Hepatocyte (in vitro differentiated cells): ENCODE results near the gene RBM19. TPM values are rescaled to one million over a fixed set of nuclear protein-coding genes. Genes with fewer than 3 reads are reported as not detected.

Experiments
- DNase-seq: peaks from one replicate; pipeline ENCODE4 v3.0.0-alpha.2; 2016; ENCODE audit warnings: low spot score
- H2AFZ ChIP-seq: fragments of 200-600 bp; sonication (generic); 2 replicates; pipeline ENCODE4 v1.6.0; 2016; ENCODE audit warnings: antibody characterized with exemption, mild to moderate bottlenecking
- H3K27ac ChIP-seq: fragments of 200-600 bp; sonication (generic); 2 replicates; pipeline ENCODE4 v1.5.1; 2016; ENCODE audit warnings: mild to moderate bottlenecking
- H3K27me3 ChIP-seq: fragments of 200-600 bp; sonication (generic); 2 replicates; pipeline ENCODE4 v1.6.1; 2016
- H3K36me3 ChIP-seq: fragments of 200-600 bp; sonication (generic); replicated peaks from 2 replicates; pipeline ENCODE4 v1.5.1; 2016; ENCODE audit warnings: low read depth; ENCODE audit not compliant: insufficient read depth
- H3K4me1 ChIP-seq: fragments of 200-600 bp; sonication (generic); 2 replicates; pipeline ENCODE4 v1.5.1; 2016; ENCODE audit warnings: mild to moderate bottlenecking, moderate library complexity; ENCODE audit not compliant: insufficient read depth
- H3K4me2 ChIP-seq: fragments of 200-600 bp; sonication (generic); 2 replicates; pipeline ENCODE4 v1.6.0; 2016
- H3K4me3 ChIP-seq: fragments of 200-600 bp; sonication (generic); 2 replicates; pipeline ENCODE4 v1.5.1; 2016; ENCODE audit warnings: mild to moderate bottlenecking
- H3K79me2 ChIP-seq: fragments of 200-600 bp; sonication (generic); 2 replicates; pipeline ENCODE4 v1.6.0; 2017; ENCODE audit warnings: mild to moderate bottlenecking
- H3K9me2 ChIP-seq: fragments of 200-600 bp; sonication (generic); replicated peaks from 2 replicates; pipeline ENCODE4 v1.6.0; 2017; ENCODE audit warnings: mild to moderate bottlenecking; ENCODE audit not compliant: insufficient read depth
- H3K9me3 ChIP-seq: fragments of 200-600 bp; sonication (generic); 2 replicates; pipeline ENCODE4 v1.5.1; 2016; ENCODE audit warnings: low read depth, mild to moderate bottlenecking
- H4K20me1 ChIP-seq: fragments of 200-600 bp; sonication (generic); 2 replicates; pipeline ENCODE4 v1.6.0; 2016; ENCODE audit warnings: mild to moderate bottlenecking; ENCODE audit not compliant: insufficient read depth, poor library complexity, severe bottlenecking
- CTCF ChIP-seq: fragments of 200-600 bp; sonication (generic); IDR thresholded peaks from 2 replicates; pipeline ENCODE4 v1.5.1; 2016; ENCODE audit warnings: antibody characterized with exemption, mild to moderate bottlenecking; ENCODE audit not compliant: poor library complexity
- EZH2 ChIP-seq: fragments of 200-600 bp; sonication (generic); IDR thresholded peaks from 2 replicates; pipeline ENCODE4 v1.6.1; 2016; ENCODE audit warnings: antibody characterized with exemption, mild to moderate bottlenecking, borderline replicate concordance
- EZH2phosphoT487 ChIP-seq: fragments of 200-600 bp; sonication (generic); IDR thresholded peaks from one replicate; pipeline ENCODE4 v1.6.1; 2018; ENCODE audit warnings: antibody characterized with exemption, mild to moderate bottlenecking, low read depth, moderate library complexity; ENCODE audit not compliant: unreplicated experiment, severe bottlenecking
- WGBS: methylation state at CpG from one replicate; pipeline ENCODE4 v1.1.6; 2016; ENCODE audit warnings: low lambda C conversion rate; ENCODE audit errors: missing lambda C conversion rate; 5-methylcytosine and 5-hydroxymethylcytosine counted together
- polyA plus RNA-seq: library from polyadenylated mRNA; unstranded; fragments of >200 nt; fragmentation: Nextera tagmentation; extraction: Ambion mirVana; gene quantifications from 2 replicates; pipeline ENCODE4 v1.2.1, GENCODE V29; 2016
- total RNA-seq: library from RNA; depleted of rRNA; stranded (reverse); fragments of >200 nt; gene quantifications from 2 replicates; pipeline ENCODE4 v1.2.3, GENCODE V29; 2014

The RBM19 gene
- total and polyA plus RNA-seq, 2 experiments from 2014 or later, result 14.5 to 16.8 TPM

- H3K27ac ChIP-seq, result no peak overlapping the region
Observed at GRCh38 chr12:113926788-113927187, 39.3 kb downstream of the RBM19 start.

GRCh38 chr12:113924341-113924740, 41.8 kb downstream of the RBM19 start:
- WGBS, result 66% methylated on average over 4 of the region's 4 CpGs
- H3K9me3 ChIP-seq, result no peaks in the 10 kb centered on the region
- no peak for TF ChIP-seq EZH2
- TF ChIP-seq EZH2phosphoT487, result no peak
- TF ChIP-seq CTCF, result no peak
- no peak overlapping the region for H3K4me3 ChIP-seq
- no peaks in the 10 kb centered on the region for H3K27me3 ChIP-seq
- no peaks in the 10 kb centered on the region for H3K79me2 ChIP-seq
- H3K27ac ChIP-seq, result no peak overlapping the region
- no peaks in the 10 kb centered on the region for H3K4me1 ChIP-seq
- H3K4me2 ChIP-seq, result no peak overlapping the region
- no peaks in the 10 kb centered on the region for H4K20me1 ChIP-seq
- no peaks in the 10 kb centered on the region for H3K9me2 ChIP-seq
- H3K36me3 ChIP-seq, result no peaks in the 10 kb centered on the region
- H2AFZ ChIP-seq, result no peak overlapping the region
- DNase-seq, result no peak

More at GRCh38 chr12:113926788-113927187, 39.3 kb downstream of the RBM19 start:
- H3K9me2 ChIP-seq, result no peaks in the 10 kb centered on the region
- H3K4me3 ChIP-seq, result no peak overlapping the region
- H3K36me3 ChIP-seq, result no peaks in the 10 kb centered on the region
- no peak for DNase-seq
- no peaks in the 10 kb centered on the region for H3K79me2 ChIP-seq
- no peaks in the 10 kb centered on the region for H3K27me3 ChIP-seq
- no peaks in the 10 kb centered on the region for H4K20me1 ChIP-seq
- H3K4me2 ChIP-seq, result no peak overlapping the region
- no peak for TF ChIP-seq CTCF
- no peak for TF ChIP-seq EZH2phosphoT487
- TF ChIP-seq EZH2, result no peak
- WGBS, result 95% methylated on average over 8 of the region's 8 CpGs
- no peak overlapping the region for H2AFZ ChIP-seq
- peaks cover under 1% of the 10 kb centered on the region for H3K4me1 ChIP-seq
- H3K9me3 ChIP-seq, result no peaks in the 10 kb centered on the region

DNA sequence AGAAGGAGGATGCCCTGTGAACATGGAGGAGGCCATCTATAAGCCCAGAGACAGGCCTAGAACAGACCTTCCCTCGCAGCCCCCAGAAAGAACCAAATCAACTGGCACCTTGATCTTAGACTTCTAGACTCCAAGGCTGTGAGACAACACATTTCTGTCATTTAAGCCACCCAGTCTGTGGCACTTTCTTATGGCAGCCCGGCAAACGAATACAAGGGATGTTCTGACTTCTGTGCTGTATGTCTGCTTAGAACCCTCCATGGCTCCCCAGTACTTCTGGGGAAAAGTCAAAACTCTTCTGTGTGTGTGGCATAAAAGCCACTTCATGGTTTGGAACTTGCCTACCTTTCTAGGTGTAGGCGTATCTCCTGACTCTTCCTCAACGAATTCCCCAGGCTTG, 42.9 kb downstream of the RBM19 start:
- Histone ChIP-seq H4K20me1 (no peaks in the 10 kb centered on the region), H3K27ac (no peak overlapping the region), H3K4me3 (no peak overlapping the region), H3K9me3 (no peaks in the 10 kb centered on the region), H3K4me1 (no peaks in the 10 kb centered on the region), H3K9me2 (no peaks in the 10 kb centered on the region), H2AFZ (no peak overlapping the region), H3K27me3 (no peaks in the 10 kb centered on the region), H3K36me3 (no peaks in the 10 kb centered on the region), H3K4me2 (no peak overlapping the region), H3K79me2 (no peaks in the 10 kb centered on the region)
- TF ChIP-seq EZH2, result no peak
- TF ChIP-seq CTCF, result no peak
- TF ChIP-seq EZH2phosphoT487, result no peak
- WGBS, result 92% methylated on average over 5 of the region's 5 CpGs
- no peak for DNase-seq

DNA sequence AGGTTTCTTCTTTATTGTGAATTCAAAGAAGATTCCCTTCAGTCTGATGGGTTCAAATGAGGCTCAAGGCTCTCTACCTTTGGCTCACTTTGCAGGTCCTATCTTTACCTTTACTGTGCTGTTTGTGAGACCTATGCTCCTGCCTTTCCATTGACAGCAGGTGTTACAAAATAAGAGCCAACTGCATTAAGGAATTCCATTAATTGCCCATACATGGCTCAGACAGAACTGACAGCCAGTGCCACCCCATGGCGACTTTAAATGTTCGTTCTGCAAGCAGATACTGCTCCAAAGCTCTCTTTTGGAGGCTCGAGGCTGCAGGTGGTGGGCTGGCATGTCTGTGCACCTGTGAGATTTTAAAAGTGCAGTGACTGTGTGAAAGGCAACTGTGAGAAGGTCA, 44.7 kb downstream of the RBM19 start:
- H3K36me3 ChIP-seq, result no peaks in the 10 kb centered on the region
- WGBS, result 86% methylated on average over 3 of the region's 3 CpGs
- H4K20me1 ChIP-seq, result no peaks in the 10 kb centered on the region
- H3K27me3 ChIP-seq, result no peaks in the 10 kb centered on the region
- no peak overlapping the region for H3K4me3 ChIP-seq
- H3K79me2 ChIP-seq, result no peaks in the 10 kb centered on the region
- no peaks in the 10 kb centered on the region for H3K9me3 ChIP-seq
- no peak overlapping the region for H3K4me2 ChIP-seq
- no peaks in the 10 kb centered on the region for H3K4me1 ChIP-seq
- H2AFZ ChIP-seq, result no peak overlapping the region
- H3K9me2 ChIP-seq, result no peaks in the 10 kb centered on the region
- no peak for TF ChIP-seq EZH2phosphoT487
- TF ChIP-seq EZH2, result no peak
- no peak for TF ChIP-seq CTCF
- DNase-seq, result no peak
- no peak overlapping the region for H3K27ac ChIP-seq
